ENCODE measurements around the gene REXO4. TPM values are rescaled to one million over a fixed set of nuclear protein-coding genes. Genes with fewer than 3 reads are reported as not detected.

The REXO4 gene
- total RNA-seq, 4 donors from 2014 or later, result 21.5 to 26.0 (median 21.7) TPM

GRCh38 chr9:133385452-133385851, 32.4 kb downstream of the REXO4 start:
- Histone ChIP-seq H3K36me3 (no peaks in the 10 kb centered on the region), H3K9me3 (no peaks in the 10 kb centered on the region), H3K27me3 (peaks cover 0 to 12% (median 0%) of the 10 kb centered on the region in 4 donors), H3K27ac (no peak overlapping the region), H3K4me1 (peaks cover 6 to 17% (median 9%) of the 10 kb centered on the region in 3 donors), H3K4me3 (no peak overlapping the region)
- intact Hi-C loops (cut with DNase I), result no loop called here
- no peak for DNase-seq
- TF ChIP-seq POLR2A (IDR thresholded peaks at IDR 0.05) (no peak), CTCF (IDR thresholded peaks at IDR 0.05) (no peak)
- WGBS, 2 donors, result 67% methylated on average over 5 of the region's 14 CpGs; no CpG with 5 or more reads in 1 of the 2 donors

- H3K4me3 ChIP-seq, result no peak overlapping the region
- no peaks in the 10 kb centered on the region for H3K36me3 ChIP-seq
- no peak overlapping the region for H3K27ac ChIP-seq
- DNase-seq, result no peak
- H3K27me3 ChIP-seq, result peaks cover 0 to 9% (median 0%) of the 10 kb centered on the region in 4 donors
- H3K4me1 ChIP-seq, result peaks cover 6 to 18% (median 9%) of the 10 kb centered on the region in 3 donors
- 86 to 90% methylated on average over 17 of the region's 17 CpGs for WGBS, 2 donors
- TF ChIP-seq POLR2A (IDR thresholded peaks at IDR 0.05), result no peak
- no peak for TF ChIP-seq CTCF (IDR thresholded peaks at IDR 0.05)
- intact Hi-C loops (cut with DNase I), result no loop called here
- no peaks in the 10 kb centered on the region for H3K9me3 ChIP-seq
These were observed 33.0 kb downstream of the REXO4 start for GRCh38 chr9:133384736-133385321.

DNA sequence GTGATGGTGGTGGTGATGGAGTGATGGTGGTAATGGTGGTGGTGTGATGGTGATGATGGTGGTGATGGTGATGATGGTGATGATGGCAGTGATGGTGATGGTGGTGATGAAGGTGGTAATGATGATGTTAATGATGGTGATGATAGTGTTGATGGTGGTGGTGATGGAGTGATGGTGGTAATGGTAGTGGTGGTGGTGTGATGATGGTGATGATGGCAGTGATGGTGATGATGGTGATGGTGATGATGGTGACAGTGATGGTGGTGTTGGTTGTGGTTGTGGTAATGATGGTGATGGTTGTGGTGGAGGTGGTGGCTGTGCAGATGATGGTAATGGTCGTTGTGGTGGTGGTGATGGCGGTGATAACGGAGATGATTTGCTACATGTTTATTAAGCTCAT, 34.4 kb downstream of the REXO4 start:
- H3K4me3 ChIP-seq, result no peak overlapping the region
- DNase-seq, result no peak
- intact Hi-C loops (cut with DNase I), result no loop called here
- WGBS, 2 donors, result 88 to 90% methylated on average over 3 of the region's 3 CpGs
- TF ChIP-seq POLR2A (IDR thresholded peaks at IDR 0.05), result no peak
- no peak for TF ChIP-seq CTCF (IDR thresholded peaks at IDR 0.05)
- no peaks in the 10 kb centered on the region for H3K9me3 ChIP-seq
- H3K36me3 ChIP-seq, result no peaks in the 10 kb centered on the region
- H3K27me3 ChIP-seq, result no peaks in the 10 kb centered on the region
- no peak overlapping the region for H3K27ac ChIP-seq
- H3K4me1 ChIP-seq, result peaks cover 6 to 32% (median 9%) of the 10 kb centered on the region in 3 donors

- H3K36me3 ChIP-seq, result no peaks in the 10 kb centered on the region
- H3K27me3 ChIP-seq, result no peaks in the 10 kb centered on the region
- no peak for TF ChIP-seq CTCF (IDR thresholded peaks at IDR 0.05)
- TF ChIP-seq POLR2A (IDR thresholded peaks at IDR 0.05), result no peak
- intact Hi-C loops (cut with DNase I), result no loop called here
- WGBS, 2 donors, result 76 to 85% methylated on average over 4 of the region's 4 CpGs
- H3K9me3 ChIP-seq, result no peaks in the 10 kb centered on the region
- no peak overlapping the region for H3K27ac ChIP-seq
- peaks cover 6 to 32% (median 6%) of the 10 kb centered on the region in 3 donors for H3K4me1 ChIP-seq
- DNase-seq, result no peak
- H3K4me3 ChIP-seq, result no peak overlapping the region
These were observed 35.2 kb downstream of the REXO4 start for GRCh38 chr9:133382507-133383141.

GRCh38 chr9:133380734-133381133, 37.1 kb downstream of the REXO4 start:
- H3K27ac ChIP-seq, result no peak overlapping the region
- intact Hi-C loops (cut with DNase I), result no loop called here
- H3K27me3 ChIP-seq, result no peaks in the 10 kb centered on the region
- DNase-seq, result no peak
- H3K4me1 ChIP-seq, result peaks cover 0 to 38% (median 11%) of the 10 kb centered on the region in 3 donors
- H3K36me3 ChIP-seq, result no peaks in the 10 kb centered on the region
- WGBS, 2 donors, result 87% methylated on average over 4 of the region's 4 CpGs
- no peaks in the 10 kb centered on the region for H3K9me3 ChIP-seq
- H3K4me3 ChIP-seq, result no peak overlapping the region
- TF ChIP-seq POLR2A (IDR thresholded peaks at IDR 0.05) (no peak), CTCF (IDR thresholded peaks at IDR 0.05) (no peak)

All from esophagus squamous epithelium (tissue), 5 donors.